Activated CD4-positive, CD25-positive, alpha-beta regulatory T cell treated with anti-CD3 and anti-CD28 coated beads, Interleukin-2, amount 50 U/mL, for 16 hours (primary cell): ENCODE measurements around the gene PAFAH2.

Experiments used
- DNase-seq: peaks from one replicate; pipeline ENCODE4 v3.0.0-alpha.2; 2020; ENCODE audit warnings: low read depth, low spot score

PAFAH2 gene

GRCh38 chr1:26014179-26014578, 16.3 kb upstream of the PAFAH2 start:
- DNase-seq = no peak

GRCh38 chr1:26012864-26013263, 15.0 kb upstream of the PAFAH2 start:
- no peak for DNase-seq

DNA sequence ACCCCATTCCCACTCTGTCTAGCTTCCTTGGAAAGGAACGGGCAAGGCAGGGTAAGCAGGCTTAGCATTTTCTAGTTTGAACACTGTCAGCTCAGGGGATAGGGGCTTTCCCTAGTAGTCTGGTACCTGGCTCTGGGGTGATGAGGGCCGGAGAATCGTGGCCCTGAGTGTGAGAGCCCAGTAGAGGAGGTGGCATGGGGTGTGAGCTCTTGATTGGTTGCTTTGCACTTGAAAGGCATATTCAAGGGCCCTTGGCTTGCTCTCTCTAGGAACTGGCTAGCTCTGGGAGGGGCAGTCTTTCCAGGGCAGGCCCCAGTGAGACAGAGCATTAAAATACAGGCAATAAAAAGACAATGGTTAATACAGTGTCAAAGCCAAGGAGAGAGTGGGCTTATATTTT, 13.0 kb upstream of the PAFAH2 start:
- no peak for DNase-seq

DNA sequence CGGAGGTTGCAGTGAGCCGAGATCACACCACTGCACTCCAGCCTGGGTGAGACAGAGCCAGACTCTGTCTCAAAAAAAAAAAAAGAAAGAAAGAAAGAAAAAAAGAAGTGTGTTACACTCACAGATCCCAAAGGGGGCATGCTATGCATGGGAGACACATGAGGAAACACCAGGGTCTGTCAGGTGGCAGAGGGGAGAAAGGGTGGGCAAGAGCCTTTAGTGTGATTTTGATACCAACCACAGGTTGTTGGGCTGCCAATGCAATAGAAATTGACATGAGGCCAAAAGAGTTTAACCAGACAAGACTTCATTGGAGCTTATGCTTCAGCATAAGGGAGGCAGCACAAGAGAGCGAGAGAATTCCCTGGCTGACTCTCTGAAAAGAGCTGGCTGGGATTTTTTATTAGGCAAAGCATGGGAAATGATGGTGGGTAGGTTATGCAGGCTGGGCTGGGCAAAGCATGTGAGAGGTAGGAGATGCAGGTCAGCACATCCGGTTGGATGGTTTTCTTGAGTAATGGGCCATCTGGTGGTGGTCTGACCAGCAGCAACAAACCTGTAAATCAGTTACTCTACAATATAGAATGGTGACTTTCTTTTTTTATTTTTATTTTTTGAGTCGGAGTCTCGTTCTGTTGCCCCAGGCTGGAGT, 12.1 kb upstream of the PAFAH2 start:
- no peak for DNase-seq

GRCh38 chr1:26006710-26007109, 8.8 kb upstream of the PAFAH2 start:
- no peak for DNase-seq

- DNase-seq = no peak
Measured at GRCh38 chr1:26005434-26006105, 7.7 kb upstream of the PAFAH2 start.

DNA sequence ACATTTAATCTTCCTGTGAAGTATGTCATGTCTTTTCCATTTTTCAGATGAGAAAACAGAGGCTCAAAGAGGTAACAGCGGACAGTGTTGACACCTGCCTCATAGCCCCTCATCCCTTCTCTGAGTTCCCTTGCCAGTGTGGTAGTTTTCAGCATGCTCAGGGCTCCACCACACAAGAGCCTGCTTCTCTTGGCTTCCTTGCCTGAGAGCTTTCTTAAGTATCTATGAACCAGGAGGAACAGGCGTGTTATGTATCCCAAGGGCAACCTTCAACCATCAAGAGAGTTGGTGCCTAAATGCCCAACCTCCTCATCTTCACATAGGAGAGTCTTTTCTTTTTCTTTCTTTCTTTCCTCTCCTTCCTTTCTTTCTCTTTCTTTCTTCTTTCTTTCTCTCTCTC, 5.9 kb upstream of the PAFAH2 start:
- DNase-seq = no peak

DNA sequence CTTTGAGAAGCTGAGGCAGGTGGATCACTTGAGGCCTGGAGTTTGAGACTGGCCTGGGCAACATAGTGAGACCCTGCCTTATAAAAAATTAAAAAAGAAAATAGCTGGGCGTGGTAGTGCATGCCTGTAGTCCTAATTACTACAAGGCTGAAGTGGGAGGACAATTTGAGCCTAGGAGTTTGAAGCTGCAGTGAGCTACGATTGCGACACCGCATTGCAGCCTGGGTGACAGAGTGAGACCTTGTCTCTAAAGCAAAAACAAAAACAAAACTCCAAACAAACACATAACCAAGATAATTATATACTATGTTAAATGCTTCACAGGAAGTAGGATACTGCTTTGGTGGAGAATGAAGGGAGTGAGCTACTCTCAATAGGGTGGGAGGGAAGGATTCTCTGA, 5.4 kb upstream of the PAFAH2 start:
- DNase-seq = no peak

DNA sequence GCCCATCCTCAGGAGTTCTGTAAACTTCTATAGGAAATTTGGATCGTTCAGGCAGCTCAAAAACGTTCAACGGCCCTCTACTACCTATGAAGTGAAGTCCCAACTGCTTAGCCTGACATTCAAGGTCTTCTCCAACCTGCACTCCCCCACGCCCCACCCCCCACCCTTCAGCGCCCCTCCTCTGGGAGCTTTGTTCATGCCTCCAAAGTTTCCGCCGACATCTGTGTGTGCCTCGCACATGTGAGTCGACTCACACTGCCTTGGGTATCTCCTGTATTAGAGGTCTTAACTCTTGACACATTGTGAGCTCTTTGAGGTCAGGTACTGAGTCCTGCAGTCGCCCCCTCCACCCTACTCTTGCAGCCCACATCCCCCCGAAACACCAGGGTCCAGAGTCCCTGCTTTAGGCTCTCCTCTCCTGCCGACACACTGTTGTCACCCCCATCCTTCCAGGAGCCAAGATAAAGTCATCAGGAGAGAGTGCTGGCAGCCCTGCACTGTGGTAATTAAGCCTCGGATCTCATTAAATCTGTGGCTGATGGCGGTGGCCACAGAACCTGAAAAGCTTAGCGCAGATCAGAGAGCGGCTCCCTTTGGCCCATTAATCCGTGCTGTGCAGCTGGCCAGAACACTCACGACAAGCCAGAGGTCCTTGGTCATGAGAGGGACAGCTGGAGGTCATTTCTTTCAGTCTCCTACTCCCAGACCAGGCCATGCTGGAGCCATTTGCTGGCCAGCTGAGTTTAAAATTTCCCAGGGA, 1.4 kb upstream of the PAFAH2 start:
- DNase-seq = no peak

DNA sequence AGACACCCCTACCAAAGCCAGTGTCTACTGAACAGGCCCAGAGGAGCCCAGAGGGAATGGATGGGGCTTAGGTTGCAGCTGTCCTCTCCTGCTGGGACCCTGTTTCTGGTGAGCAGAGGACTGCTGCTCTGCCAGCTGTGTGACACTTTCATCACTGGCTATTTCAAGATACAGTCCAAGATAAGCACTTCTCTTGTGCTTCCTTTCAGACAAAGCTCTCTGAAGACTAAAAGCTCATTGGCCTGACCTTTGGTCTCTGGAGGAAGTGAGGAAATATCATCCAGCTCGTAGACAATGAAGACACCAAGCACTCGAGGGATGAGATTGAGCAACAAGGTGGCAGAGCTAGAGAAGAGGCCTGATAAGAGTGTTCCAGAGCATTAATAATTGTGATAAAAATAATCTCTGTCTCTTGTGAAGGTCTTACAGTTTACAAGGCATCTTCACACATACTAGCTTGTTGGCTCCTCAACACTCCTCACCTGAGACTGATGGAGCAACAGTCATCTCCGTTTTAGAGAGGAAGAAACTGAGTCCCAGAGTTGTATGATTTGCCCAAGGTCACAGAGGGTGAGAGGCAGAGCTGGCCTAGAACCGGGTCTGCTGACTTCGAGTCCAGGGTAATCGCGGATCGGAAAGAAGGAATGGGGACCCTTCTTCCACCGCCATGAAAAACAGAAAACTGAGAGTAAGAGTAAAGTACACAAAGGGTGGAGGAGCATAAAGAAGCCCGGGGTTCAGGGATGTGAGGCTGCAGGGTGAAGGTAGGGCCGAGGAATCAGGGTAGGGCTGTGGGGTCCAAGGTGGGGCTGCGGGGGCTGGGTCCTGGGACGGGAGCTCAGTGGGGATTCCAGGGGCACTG, 666 bp downstream of the PAFAH2 start:
- no peak for DNase-seq

GRCh38 chr1:25994402-25995150, 3.3 kb downstream of the PAFAH2 start:
- no peak for DNase-seq

DNA sequence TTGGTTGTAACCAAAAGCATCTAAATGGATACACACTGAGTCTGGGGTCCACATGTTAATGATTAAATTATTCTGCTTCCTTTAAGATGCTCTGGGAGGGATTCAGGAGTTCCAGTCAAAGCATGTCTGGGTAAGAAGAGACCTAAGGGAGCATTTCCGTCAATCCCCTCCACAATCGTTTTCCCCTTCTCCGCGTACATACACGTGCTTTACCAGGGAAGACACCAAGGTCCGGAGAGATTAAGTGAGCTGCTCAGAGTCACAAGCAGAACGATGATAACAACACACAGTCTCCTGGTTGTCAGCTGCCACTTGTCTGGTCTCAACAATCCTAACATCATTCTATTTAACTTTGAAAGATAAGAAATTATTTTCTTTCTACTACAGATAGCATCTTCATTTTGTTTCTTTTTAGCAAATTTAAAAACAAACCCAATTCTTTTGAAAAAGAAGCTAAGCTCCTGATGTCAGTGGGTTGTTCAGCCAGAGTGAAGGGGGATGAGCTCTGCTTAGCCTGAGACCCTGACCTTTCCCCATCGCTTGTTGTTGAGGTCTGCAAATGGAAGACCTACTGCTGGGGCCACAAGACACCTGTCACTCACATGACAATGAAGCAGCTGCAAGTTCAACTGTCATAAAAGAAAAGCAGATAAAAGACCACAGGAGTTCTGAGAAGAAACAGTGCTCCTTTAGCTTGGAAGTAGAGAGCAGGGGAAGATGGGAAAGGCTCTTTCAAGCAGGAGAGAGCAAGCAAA, 4.5 kb downstream of the PAFAH2 start:
- no peak for DNase-seq

DNA sequence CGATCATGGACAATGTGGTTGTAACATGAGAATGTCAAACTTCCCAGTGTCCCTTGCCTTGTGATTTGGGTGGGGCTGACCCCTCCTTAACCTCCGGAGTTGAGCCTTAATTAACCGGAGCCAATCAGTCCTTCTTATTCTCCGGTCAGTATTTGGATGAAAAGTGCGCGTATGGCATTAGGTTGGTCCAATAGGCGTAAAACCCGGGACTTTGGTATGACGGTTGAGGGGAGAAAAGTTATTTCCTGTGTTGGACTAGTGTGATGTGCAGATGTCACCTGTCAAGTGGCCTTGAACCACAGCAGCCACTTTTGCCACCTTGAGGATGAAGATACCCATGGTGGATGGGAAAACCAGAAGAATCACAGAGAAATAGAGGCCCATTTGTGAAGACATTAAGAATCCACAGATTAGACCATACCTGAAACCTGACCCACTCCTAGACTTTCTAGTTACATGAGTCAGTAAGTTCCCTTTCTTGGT, 5.1 kb downstream of the PAFAH2 start:
- no peak for DNase-seq

GRCh38 chr1:25991937-25992688, 5.8 kb downstream of the PAFAH2 start:
- DNase-seq = no peak

DNA sequence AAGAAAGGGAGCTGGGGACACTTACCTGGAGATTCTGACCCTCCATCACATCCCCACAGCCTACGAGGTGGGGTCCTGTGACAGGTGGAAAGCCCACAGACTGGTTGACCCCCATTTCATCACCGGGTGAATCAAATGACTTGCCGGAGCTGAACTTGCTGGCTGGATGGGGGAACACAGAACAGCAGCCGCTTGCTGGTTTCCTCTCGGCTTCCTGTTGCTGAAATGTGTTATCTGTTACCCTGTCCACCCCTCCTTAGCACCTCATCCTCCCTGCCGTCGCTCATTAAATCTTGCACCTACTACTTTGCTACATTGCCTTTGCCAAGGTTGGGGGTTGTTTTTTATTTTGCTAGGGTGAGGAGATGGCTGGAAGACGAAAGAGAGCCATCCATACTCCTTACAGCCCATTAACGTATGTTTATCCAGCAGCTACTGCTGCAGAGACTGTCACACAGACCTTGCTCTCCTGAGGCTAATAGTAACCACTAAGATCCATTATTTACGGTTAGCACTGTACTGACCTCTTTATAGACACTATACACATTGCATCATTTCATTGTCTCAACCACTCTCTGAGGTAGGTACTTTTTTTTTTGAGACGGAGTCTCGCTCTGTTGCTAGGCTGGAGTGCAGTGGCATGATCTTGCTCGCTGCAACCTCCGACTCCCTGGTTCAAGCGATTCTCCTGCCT, 7.0 kb downstream of the PAFAH2 start:
- no peak for DNase-seq

DNA sequence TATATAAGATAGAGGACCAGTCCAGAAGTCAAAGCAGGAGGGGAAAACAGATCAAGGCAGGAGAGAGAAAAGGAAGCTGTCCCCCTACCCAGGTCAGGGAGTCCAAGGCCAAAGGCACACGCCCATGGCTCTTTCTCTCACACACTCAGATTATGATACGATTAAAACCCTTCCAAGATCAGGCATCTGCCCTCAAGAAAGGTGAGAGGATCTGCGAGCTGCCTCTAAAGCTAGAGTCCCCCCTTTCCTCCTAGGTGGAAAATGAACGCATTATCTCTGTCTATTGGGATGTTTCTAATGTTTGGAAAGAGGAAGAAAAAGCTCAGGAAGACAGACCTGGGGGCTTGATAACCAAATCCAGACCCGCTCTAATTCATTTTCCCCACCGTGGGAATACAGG, 7.6 kb downstream of the PAFAH2 start:
- DNase-seq = no peak

- DNase-seq = no peak
Measured at GRCh38 chr1:25989440-25990234, 8.2 kb downstream of the PAFAH2 start.

DNA sequence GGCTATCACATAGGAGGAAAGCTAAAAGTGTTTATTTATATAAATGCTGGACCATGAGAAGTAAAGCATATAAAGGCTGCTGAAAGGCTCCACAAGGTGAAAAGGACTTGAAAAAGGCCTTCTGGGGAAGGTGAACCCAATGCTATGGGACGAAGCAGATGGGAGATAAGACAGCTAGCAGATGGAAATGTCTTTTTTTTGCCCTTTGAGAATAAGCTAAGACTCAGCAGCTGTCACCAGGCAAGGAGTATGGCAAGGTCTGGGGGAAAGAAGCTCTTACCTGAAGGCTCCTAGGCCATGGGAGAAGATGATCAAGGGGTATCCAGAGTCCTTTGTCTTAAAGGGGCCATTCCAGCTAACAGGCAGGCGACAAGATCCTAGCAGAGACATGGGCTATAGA, 9.9 kb downstream of the PAFAH2 start:
- no peak for DNase-seq
